Measurements from ENCODE around the gene BCAS3.

Gene BCAS3

GRCh38 chr17:61201211-61201610, 523.6 kb downstream of the BCAS3 start:
- Histone ChIP-seq H3K27me3 (no peaks in the 10 kb centered on the region), H3K4me3 (peak overlapping the region; percentile 29 to 44), H3K4me1 (peaks cover 0 to 77% (median 34%) of the 10 kb centered on the region in 4 donors), H3K27ac (peak overlapping the region; percentile 78 to 79), H3K9me3 (no peaks in the 10 kb centered on the region), H3K36me3 (no peaks in the 10 kb centered on the region)
- intact Hi-C loops (cut with DNase I; ENCODE audit: low total_unique reads), result loop anchor here (10.0 kb wide), 1 partner anchor 54 kb away; no protein-coding TSS in a partner anchor
- no peak for DNase-seq
- TF ChIP-seq CTCF (IDR thresholded peaks at IDR 0.05), result no peak

GRCh38 chr17:61202564-61202963, 524.9 kb downstream of the BCAS3 start:
- Histone ChIP-seq H3K27me3 (no peaks in the 10 kb centered on the region), H3K36me3 (no peaks in the 10 kb centered on the region), H3K4me1 (peaks cover 0 to 75% (median 34%) of the 10 kb centered on the region in 4 donors), H3K4me3 (no peak overlapping the region), H3K9me3 (no peaks in the 10 kb centered on the region), H3K27ac (peak overlapping the region; percentile 78 to 79)
- TF ChIP-seq CTCF (IDR thresholded peaks at IDR 0.05), result no peak
- intact Hi-C loops (cut with DNase I; ENCODE audit: low total_unique reads), result loop anchor here (10.0 kb wide), 1 partner anchor 52 kb away; no protein-coding TSS in a partner anchor
- no peak for DNase-seq

- Histone ChIP-seq H3K27me3 (no peaks in the 10 kb centered on the region), H3K9me3 (no peaks in the 10 kb centered on the region), H3K4me3 (no peak overlapping the region), H3K36me3 (no peaks in the 10 kb centered on the region), H3K4me1 (peaks cover 0 to 85% (median 34%) of the 10 kb centered on the region in 4 donors), H3K27ac (peak overlapping the region; percentile 78 to 79)
- intact Hi-C loops (cut with DNase I; ENCODE audit: low total_unique reads), result loop anchor here (10.0 kb wide), 1 partner anchor 51 kb away; no protein-coding TSS in a partner anchor
- TF ChIP-seq CTCF (IDR thresholded peaks at IDR 0.05), result no peak
- no peak for DNase-seq
Measured at GRCh38 chr17:61203671-61204131, 526.0 kb downstream of the BCAS3 start.

- intact Hi-C loops (cut with DNase I; ENCODE audit: low total_unique reads), result loop anchor here (10.0 kb wide), 1 partner anchor 50 kb away; no protein-coding TSS in a partner anchor
Measured at GRCh38 chr17:61204456-61204855, 526.8 kb downstream of the BCAS3 start.

GRCh38 chr17:61205401-61205800, 527.8 kb downstream of the BCAS3 start:
- no peak for TF ChIP-seq CTCF (IDR thresholded peaks at IDR 0.05)
- no peak for DNase-seq
- intact Hi-C loops (cut with DNase I; ENCODE audit: low total_unique reads), result loop anchor here (10.0 kb wide), 1 partner anchor 49 kb away; no protein-coding TSS in a partner anchor
- no peak overlapping the region for H3K4me3 ChIP-seq
- H3K27ac ChIP-seq, result peak overlapping the region; percentile 78 to 79
- H3K9me3 ChIP-seq, result no peaks in the 10 kb centered on the region
- peaks cover 0 to 83% (median 27%) of the 10 kb centered on the region in 4 donors for H3K4me1 ChIP-seq
- H3K36me3 ChIP-seq, result no peaks in the 10 kb centered on the region
- no peaks in the 10 kb centered on the region for H3K27me3 ChIP-seq

More at GRCh38 chr17:61204456-61204855, 526.8 kb downstream of the BCAS3 start:
- Histone ChIP-seq H3K4me1 (peaks cover 0 to 85% (median 32%) of the 10 kb centered on the region in 4 donors), H3K4me3 (no peak overlapping the region), H3K36me3 (no peaks in the 10 kb centered on the region), H3K9me3 (no peaks in the 10 kb centered on the region), H3K27me3 (no peaks in the 10 kb centered on the region), H3K27ac (peak overlapping the region; percentile 78 to 79)
- no peak for DNase-seq
- TF ChIP-seq CTCF (IDR thresholded peaks at IDR 0.05), result no peak

Measured in tibial artery (tissue), 4 donors.